Measurements from ENCODE around the gene KCNIP3. TPM values are rescaled to one million over a fixed set of nuclear protein-coding genes. Genes with fewer than 3 reads are reported as not detected.

Gene KCNIP3
- 1.4 and 1.6 TPM in 2 replicates for total RNA-seq

DNA sequence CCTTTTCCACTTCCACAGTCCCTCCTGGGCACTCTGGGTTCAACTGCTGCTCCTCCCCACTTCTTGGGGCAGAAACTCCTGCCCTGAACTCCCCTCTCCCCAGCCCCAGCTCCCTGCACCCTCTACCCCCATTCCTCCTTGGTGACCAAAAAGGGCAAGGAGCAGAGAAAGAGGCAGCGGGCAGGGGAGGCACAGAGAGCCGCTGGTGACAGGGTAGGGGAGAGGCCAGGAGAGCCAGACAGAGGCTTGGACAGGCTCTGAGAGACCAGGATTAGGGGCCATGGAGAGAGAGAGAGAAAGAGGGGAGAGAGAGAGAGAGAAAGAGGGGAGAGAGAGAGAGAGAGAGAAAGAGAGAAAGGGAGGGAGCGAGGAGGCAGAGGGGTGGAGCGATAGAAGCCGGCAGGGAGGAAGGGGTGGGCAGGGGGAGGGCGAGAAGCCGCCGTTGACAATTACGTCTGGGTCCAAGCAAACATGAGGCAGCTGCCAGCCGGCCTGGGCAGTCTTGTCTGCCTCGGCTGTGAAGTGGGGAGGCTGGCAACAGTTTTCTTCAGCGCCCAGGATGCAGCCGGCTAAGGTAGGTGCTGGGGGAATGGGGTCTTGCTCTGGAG is at the start of gene KCNIP3:
Gene KCNIP3, plus strand, starts transcription at position 468 of the 608 bp plus-strand sequence. Its CDS starts 92 bp downstream, at position 560.

DNA sequence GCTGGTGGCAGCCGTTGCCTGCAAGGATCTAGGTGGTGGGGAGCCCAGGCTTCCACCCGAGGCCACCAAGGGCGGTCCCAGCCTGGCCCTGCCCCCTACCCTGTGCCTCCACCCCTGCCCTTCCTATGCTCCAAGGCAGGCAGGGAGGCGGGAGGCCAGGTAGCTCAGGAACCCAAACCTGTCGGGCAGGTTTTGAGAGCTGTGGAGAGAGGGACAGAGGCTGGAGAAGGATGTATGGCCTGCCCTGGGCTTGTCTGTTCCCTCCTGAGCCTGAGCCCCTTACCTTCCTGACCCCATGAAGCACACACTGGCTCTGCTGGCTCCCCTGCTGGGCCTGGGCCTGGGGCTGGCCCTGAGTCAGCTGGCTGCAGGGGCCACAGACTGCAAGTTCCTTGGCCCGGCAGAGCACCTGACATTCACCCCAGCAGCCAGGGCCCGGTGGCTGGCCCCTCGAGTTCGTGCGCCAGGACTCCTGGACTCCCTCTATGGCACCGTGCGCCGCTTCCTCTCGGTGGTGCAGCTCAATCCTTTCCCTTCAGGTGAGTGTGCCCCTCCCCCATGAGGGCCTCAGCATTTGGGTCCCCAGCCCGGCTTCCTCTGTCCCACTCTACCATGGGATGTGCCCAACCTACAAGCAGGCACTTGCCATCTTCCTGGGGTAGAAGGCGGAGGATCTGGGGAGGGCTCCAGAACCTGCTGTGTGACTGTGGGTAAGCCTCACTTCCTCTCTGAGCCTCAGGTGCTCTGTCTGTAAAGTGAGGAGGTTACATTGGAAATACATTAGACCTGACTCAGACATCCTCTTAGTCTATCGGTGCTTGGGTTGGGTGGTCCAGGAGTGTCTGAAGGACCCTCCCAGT is 22.6 kb upstream of the KCNIP3 start, which contains the start of gene PROM2:
Gene PROM2, plus strand, starts transcription at position 159 of the 860 bp plus-strand sequence. Its CDS starts 137 bp downstream, at position 296.

DNA sequence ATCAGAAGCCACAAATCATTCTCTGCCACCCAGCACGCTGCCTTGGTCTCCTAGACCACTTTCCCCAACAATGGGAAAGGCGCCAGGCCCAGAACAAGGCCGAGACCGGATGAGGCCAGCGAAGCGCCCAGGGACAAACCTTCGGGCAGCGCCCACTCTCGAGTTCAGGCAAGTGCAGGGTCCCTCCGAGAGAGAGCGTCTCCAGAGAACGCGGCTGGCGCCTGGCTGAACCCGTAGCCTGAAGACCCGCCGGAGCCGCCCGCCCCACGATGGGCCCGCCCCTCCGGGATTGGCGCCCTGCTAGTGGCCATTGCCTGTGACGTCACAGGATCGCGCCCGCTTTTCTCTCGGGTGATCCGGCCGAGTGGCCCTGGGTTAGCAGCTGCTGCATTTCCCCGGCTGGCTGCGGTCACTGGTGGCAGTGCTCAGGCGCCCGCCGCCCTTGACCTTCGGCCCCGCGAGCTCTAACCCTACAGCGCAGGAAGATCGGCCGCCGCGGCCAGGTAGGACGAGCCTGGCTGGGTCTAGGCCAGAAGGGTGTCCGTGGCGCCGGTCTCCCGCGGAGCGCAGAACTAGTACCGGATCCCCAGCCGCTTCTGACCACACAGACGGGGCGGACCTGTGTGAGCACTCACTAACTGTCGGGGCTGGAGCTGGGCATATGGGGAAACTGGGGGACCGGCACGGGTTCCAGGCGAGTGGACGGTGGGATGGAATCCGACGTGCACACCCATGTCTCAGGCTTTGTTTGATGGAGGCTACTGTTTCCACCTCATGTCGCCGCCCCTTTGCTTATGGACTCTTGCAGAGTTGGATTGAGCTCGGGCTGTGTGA is 105.4 kb downstream of the KCNIP3 start, which contains the start of gene FAHD2A:
Gene FAHD2A, plus strand, starts transcription at position 339 of the 834 bp plus-strand sequence. CDS start 2,851 bp downstream, outside the sequence.

Other genes starting within 250 kb of the KCNIP3 start
- gene MRPS5, start 175.5 kb upstream of the KCNIP3 start, total RNA-seq: 48.1 and 64.5 TPM in 2 replicates
- gene ZNF514, start 137.5 kb upstream of the KCNIP3 start, total RNA-seq: 11.8 and 12.8 TPM in 2 replicates
- gene ZNF2, start 131.5 kb upstream of the KCNIP3 start, total RNA-seq: 8.8 and 10.2 TPM in 2 replicates
- 4.2 and 4.4 TPM in 2 replicates for gene ZNF892, start 89.8 kb upstream of the KCNIP3 start, total RNA-seq
- gene PROM2, start 22.9 kb upstream of the KCNIP3 start, total RNA-seq: 1.1 and 4.1 TPM in 2 replicates
- gene FAHD2A, start 105.4 kb downstream of the KCNIP3 start, total RNA-seq: 22.2 and 22.7 TPM in 2 replicates
- not detected in 2 replicates for gene TRIM43B, start 187.4 kb downstream of the KCNIP3 start, total RNA-seq